Neutrophil (primary cell): ENCODE data around the gene GCAT.

Source experiments
- H3K27ac ChIP-seq: fragments of 200-600 bp; sonication (generic); 2 replicates; pipeline ENCODE4 v1.5.1; 2016; ENCODE audit warnings: mild to moderate bottlenecking, moderate library complexity
- H3K27me3 ChIP-seq: fragments of 200-600 bp; sonication (generic); 2 replicates; pipeline ENCODE4 v1.6.0; 2016; ENCODE audit warnings: mild to moderate bottlenecking
- H3K36me3 ChIP-seq: fragments of 200-600 bp; sonication (generic); 2 replicates; pipeline ENCODE4 v1.5.1; 2017
- H3K4me1 ChIP-seq, 2 experiments: fragments of 200-600 bp in 1 of 2; sonication (generic) in 1 of 2; 1 replicate in 1 of 2; 2 replicates in 1 of 2; pipeline versions ENCODE4 v1.5.1 to v1.6.1; 2013 to 2016; ENCODE audit warnings: low read depth in 1 of 2, low read length in 1 of 2, mild to moderate bottlenecking in 1 of 2, moderate library complexity in 1 of 2; ENCODE audit not compliant: control insufficient read depth in 1 of 2, insufficient read depth in 1 of 2
- H3K4me3 ChIP-seq, 2 experiments: fragments of 200-600 bp in 1 of 2; sonication (generic) in 1 of 2; 1 replicate in 1 of 2; 2 replicates in 1 of 2; pipeline ENCODE4 v1.5.1; 2013 to 2016; ENCODE audit warnings: low read depth in 1 of 2, low read length in 1 of 2, mild to moderate bottlenecking in 1 of 2, moderate library complexity in 1 of 2
- H3K9me3 ChIP-seq: fragments of 200-600 bp; sonication (generic); 2 replicates; pipeline ENCODE4 v1.5.1; 2016
- CTCF ChIP-seq: fragments of 200-600 bp; sonication (generic); IDR thresholded peaks from 2 replicates; pipeline ENCODE4 v1.5.1; 2016; ENCODE audit warnings: antibody characterized with exemption

GCAT gene

GRCh38 chr22:37844904-37845329, 37.2 kb downstream of the GCAT start:
- Histone ChIP-seq H3K4me1 (peaks cover 20 to 24% of the 10 kb centered on the region in 2 experiments), H3K36me3 (peaks cover 2% of the 10 kb centered on the region), H3K9me3 (no peaks in the 10 kb centered on the region), H3K27ac (peak overlapping the region; percentile 93), H3K27me3 (no peaks in the 10 kb centered on the region), H3K4me3 (peak overlapping the region; percentile 78 to 80)
- TF ChIP-seq CTCF = no peak

GRCh38 chr22:37846433-37846832, 38.7 kb downstream of the GCAT start:
- Histone ChIP-seq H3K36me3 (peaks cover 6% of the 10 kb centered on the region), H3K4me3 (no peak overlapping the region), H3K4me1 (peaks cover 28 to 30% of the 10 kb centered on the region in 2 experiments), H3K27ac (no peak overlapping the region), H3K27me3 (no peaks in the 10 kb centered on the region), H3K9me3 (no peaks in the 10 kb centered on the region)
- no peak for TF ChIP-seq CTCF

- H3K27me3 ChIP-seq = no peaks in the 10 kb centered on the region
Measured at GRCh38 chr22:37848587-37849088, 40.9 kb downstream of the GCAT start.

GRCh38 chr22:37849089-37849751, 41.5 kb downstream of the GCAT start, which contains the start of gene EIF3L:
TSS of gene EIF3L (plus strand) at chr22:37849419. CDS start at chr22:37849450, 31 bp downstream.
- H3K27ac ChIP-seq = peak within 1 kb of the TSS; percentile 91
- peaks cover 20 to 21% of the 10 kb centered on the region in 2 experiments for H3K4me1 ChIP-seq
- no peaks in the 10 kb centered on the region for H3K9me3 ChIP-seq
- H3K4me3 ChIP-seq = peak within 1 kb of the TSS; percentile 66 to 87
- peak; percentile 23 for TF ChIP-seq CTCF
- peaks cover 28% of the 10 kb centered on the region for H3K36me3 ChIP-seq
- H3K27me3 ChIP-seq = no peaks in the 10 kb centered on the region

More at GRCh38 chr22:37848587-37849088, 40.9 kb downstream of the GCAT start:
- Histone ChIP-seq H3K4me3 (peak overlapping the region; percentile 66 to 87), H3K27ac (peak overlapping the region; percentile 91), H3K4me1 (peaks cover 20 to 21% of the 10 kb centered on the region in 2 experiments), H3K36me3 (peaks cover 27% of the 10 kb centered on the region), H3K9me3 (no peaks in the 10 kb centered on the region)
- no peak for TF ChIP-seq CTCF

- H3K27me3 ChIP-seq = no peaks in the 10 kb centered on the region
- H3K4me3 ChIP-seq = no peak overlapping the region
- TF ChIP-seq CTCF = no peak
- peaks cover 17 to 18% of the 10 kb centered on the region in 2 experiments for H3K4me1 ChIP-seq
- H3K9me3 ChIP-seq = no peaks in the 10 kb centered on the region
- peaks cover 44% of the 10 kb centered on the region for H3K36me3 ChIP-seq
- H3K27ac ChIP-seq = no peak overlapping the region
Measured at GRCh38 chr22:37850801-37851200, 43.1 kb downstream of the GCAT start.
